OCI-LY1 (cell line): ENCODE results near the gene CA12.

Experiments used
- H2AFZ ChIP-seq: fragments of 200-600 bp; sonication (generic), shearing (Covaris generic); 2 replicates; pipeline ENCODE4 v1.6.0; 2014; ENCODE audit warnings: antibody characterized with exemption, mild to moderate bottlenecking, low read length
- H3F3A ChIP-seq: fragments of 200-600 bp; sonication (generic), shearing (Covaris generic); 2 replicates; pipeline ENCODE4 v1.6.0; 2014; ENCODE audit warnings: mild to moderate bottlenecking, antibody characterized with exemption, low read length, moderate library complexity; ENCODE audit not compliant: insufficient read depth
- H3K27ac ChIP-seq: fragments of 200-600 bp; sonication (generic); 2 replicates; pipeline ENCODE4 v1.5.1; 2014; ENCODE audit warnings: low read length, mixed run types, mild to moderate bottlenecking, low read depth; ENCODE audit not compliant: poor library complexity, severe bottlenecking
- H3K27me3 ChIP-seq: fragments of 200-600 bp; sonication (generic); 2 replicates; pipeline ENCODE4 v1.6.0; 2014; ENCODE audit warnings: antibody characterized with exemption, mild to moderate bottlenecking, low read length, moderate library complexity; ENCODE audit not compliant: insufficient read depth
- H3K36me3 ChIP-seq: fragments of 200-600 bp; sonication (generic); 2 replicates; pipeline ENCODE4 v1.6.1; 2014; ENCODE audit warnings: mild to moderate bottlenecking, antibody characterized with exemption, low read length, moderate library complexity, mixed read lengths; ENCODE audit not compliant: insufficient read depth
- H3K4me1 ChIP-seq: fragments of 200-600 bp; sonication (generic); 2 replicates; pipeline ENCODE4 v1.5.1; 2014; ENCODE audit warnings: mild to moderate bottlenecking, low read length, moderate library complexity; ENCODE audit not compliant: insufficient read depth, severe bottlenecking
- H3K4me2 ChIP-seq: fragments of 200-600 bp; sonication (generic), shearing (Covaris generic); 2 replicates; pipeline ENCODE4 v1.6.1; 2014; ENCODE audit warnings: low read length
- H3K4me3 ChIP-seq: fragments of 200-600 bp; sonication (generic); 2 replicates; pipeline ENCODE4 v1.5.1; 2014; ENCODE audit warnings: low read length, low read depth, mild to moderate bottlenecking, mixed read lengths; ENCODE audit not compliant: poor library complexity, severe bottlenecking
- H3K79me2 ChIP-seq: fragments of 200-600 bp; shearing (Covaris generic); 2 replicates; pipeline ENCODE4 v1.6.1; 2016; ENCODE audit warnings: mixed run types, low read length, mixed read lengths; ENCODE audit not compliant: insufficient read depth
- H3K9ac ChIP-seq: fragments of 200-600 bp; sonication (generic), shearing (Covaris generic); 2 replicates; pipeline ENCODE4 v1.6.1; 2014; ENCODE audit warnings: mild to moderate bottlenecking, low read length, mixed read lengths
- H3K9me2 ChIP-seq: fragments of 200-600 bp; sonication (generic), shearing (Covaris generic); 2 replicates; pipeline ENCODE4 v1.6.1; 2014; ENCODE audit warnings: low read depth, mild to moderate bottlenecking, low read length, mixed read lengths
- H3K9me3 ChIP-seq: fragments of 200-600 bp; shearing (Covaris generic); 2 replicates; pipeline ENCODE4 v1.6.1; 2014; ENCODE audit warnings: low read length, mixed read lengths
- H4K20me1 ChIP-seq: fragments of 200-600 bp; sonication (generic), shearing (Covaris generic); 2 replicates; pipeline ENCODE4 v1.6.0; 2016; ENCODE audit warnings: mild to moderate bottlenecking, low read length; ENCODE audit not compliant: insufficient read depth
- EZH2 ChIP-seq: fragments of 200-600 bp; sonication (generic), shearing (Covaris generic); IDR thresholded peaks from 2 replicates; pipeline ENCODE4 v1.8.0; 2017; ENCODE audit warnings: borderline replicate concordance, mixed run types, mild to moderate bottlenecking, antibody characterized with exemption, low read length, moderate library complexity, mixed read lengths
- TF ChIP-seq, protein P1 (sequence below): fragments of 200-600 bp; sonication (generic), shearing (Covaris generic); IDR thresholded peaks from 2 replicates; pipeline ENCODE4 v1.5.1; 2017; ENCODE audit warnings: mild to moderate bottlenecking, antibody characterized with exemption, low read length, moderate library complexity, mixed read lengths

CA12 gene

GRCh38 chr15:63295341-63295740, 86.3 kb downstream of the CA12 start:
- Histone ChIP-seq H3K9me2 (no peaks in the 10 kb centered on the region), H3K4me1 (peaks cover 7% of the 10 kb centered on the region), H3F3A (no peaks in the 10 kb centered on the region), H3K4me2 (no peak overlapping the region), H3K9ac (no peak overlapping the region), H3K27ac (no peak overlapping the region), H3K36me3 (peaks cover 6% of the 10 kb centered on the region; the same call in 1 of the 2 replicates), H4K20me1 (no peaks in the 10 kb centered on the region), H3K79me2 (no peaks in the 10 kb centered on the region), H3K27me3 (no peaks in the 10 kb centered on the region), H3K4me3 (no peak overlapping the region), H2AFZ (no peak overlapping the region), H3K9me3 (no peaks in the 10 kb centered on the region)
- no peak for TF ChIP-seq EZH2
- TF ChIP-seq, protein P1, sequence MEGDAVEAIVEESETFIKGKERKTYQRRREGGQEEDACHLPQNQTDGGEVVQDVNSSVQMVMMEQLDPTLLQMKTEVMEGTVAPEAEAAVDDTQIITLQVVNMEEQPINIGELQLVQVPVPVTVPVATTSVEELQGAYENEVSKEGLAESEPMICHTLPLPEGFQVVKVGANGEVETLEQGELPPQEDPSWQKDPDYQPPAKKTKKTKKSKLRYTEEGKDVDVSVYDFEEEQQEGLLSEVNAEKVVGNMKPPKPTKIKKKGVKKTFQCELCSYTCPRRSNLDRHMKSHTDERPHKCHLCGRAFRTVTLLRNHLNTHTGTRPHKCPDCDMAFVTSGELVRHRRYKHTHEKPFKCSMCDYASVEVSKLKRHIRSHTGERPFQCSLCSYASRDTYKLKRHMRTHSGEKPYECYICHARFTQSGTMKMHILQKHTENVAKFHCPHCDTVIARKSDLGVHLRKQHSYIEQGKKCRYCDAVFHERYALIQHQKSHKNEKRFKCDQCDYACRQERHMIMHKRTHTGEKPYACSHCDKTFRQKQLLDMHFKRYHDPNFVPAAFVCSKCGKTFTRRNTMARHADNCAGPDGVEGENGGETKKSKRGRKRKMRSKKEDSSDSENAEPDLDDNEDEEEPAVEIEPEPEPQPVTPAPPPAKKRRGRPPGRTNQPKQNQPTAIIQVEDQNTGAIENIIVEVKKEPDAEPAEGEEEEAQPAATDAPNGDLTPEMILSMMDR = no peak

DNA sequence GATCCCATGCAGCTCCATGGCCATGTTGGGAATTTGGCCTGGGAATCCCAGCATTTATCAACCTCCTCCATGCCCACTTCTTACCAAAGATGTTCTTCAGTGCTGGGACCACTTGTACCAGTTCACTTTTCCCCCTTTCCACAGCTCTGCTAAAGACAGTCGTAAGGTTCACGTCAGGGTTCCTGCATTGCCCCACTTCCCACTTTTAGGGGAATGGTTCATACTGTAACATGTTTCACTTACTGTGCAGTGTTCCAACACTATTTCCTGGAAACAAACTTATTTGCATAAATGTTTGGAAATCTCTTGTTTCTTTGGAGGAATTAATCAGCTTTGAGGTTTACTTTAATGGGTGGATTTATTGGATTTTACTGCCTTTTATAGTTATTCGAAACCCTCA, 87.3 kb downstream of the CA12 start:
- no peaks in the 10 kb centered on the region for H3K9me2 ChIP-seq
- no peaks in the 10 kb centered on the region for H3K79me2 ChIP-seq
- no peak overlapping the region for H3K9ac ChIP-seq
- no peak overlapping the region for H3K4me2 ChIP-seq
- no peak overlapping the region for H2AFZ ChIP-seq
- H3K27ac ChIP-seq = no peak overlapping the region
- H3K9me3 ChIP-seq = no peaks in the 10 kb centered on the region
- H3K36me3 ChIP-seq = peaks cover 6% of the 10 kb centered on the region; the same call in 1 of the 2 replicates
- H3K4me1 ChIP-seq = peaks cover 7% of the 10 kb centered on the region
- no peaks in the 10 kb centered on the region for H3K27me3 ChIP-seq
- H4K20me1 ChIP-seq = no peaks in the 10 kb centered on the region
- H3K4me3 ChIP-seq = no peak overlapping the region
- no peak for TF ChIP-seq EZH2
- TF ChIP-seq, protein P1 = no peak
- no peaks in the 10 kb centered on the region for H3F3A ChIP-seq

DNA sequence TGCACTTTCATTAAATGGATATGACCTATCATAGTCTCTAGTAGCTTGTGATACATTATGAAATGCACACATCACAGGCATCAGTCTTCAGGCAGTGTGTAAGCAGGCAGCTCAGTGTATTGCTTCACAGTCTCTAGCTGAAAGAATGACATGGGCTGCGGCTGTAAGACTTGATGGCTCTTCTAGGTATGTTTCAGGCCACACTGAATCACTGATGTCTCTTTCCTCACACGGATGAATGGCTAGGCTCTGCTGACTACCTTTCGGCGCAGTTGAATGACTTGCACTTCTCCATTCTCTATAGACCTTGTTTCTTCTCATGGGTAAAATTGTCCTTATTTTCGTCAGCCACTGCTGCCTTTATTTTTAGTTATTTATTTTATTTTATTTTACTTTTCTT, 88.9 kb downstream of the CA12 start:
- no peak for TF ChIP-seq EZH2
- TF ChIP-seq, protein P1 = no peak
- Histone ChIP-seq H3K27ac (no peak overlapping the region), H3K36me3 (peaks cover 6% of the 10 kb centered on the region; the same call in 1 of the 2 replicates), H3K9me2 (no peaks in the 10 kb centered on the region), H3K9me3 (no peaks in the 10 kb centered on the region), H3K4me2 (no peak overlapping the region), H4K20me1 (no peaks in the 10 kb centered on the region), H3F3A (no peaks in the 10 kb centered on the region), H3K9ac (no peak overlapping the region), H3K4me3 (no peak overlapping the region), H3K79me2 (no peaks in the 10 kb centered on the region), H3K27me3 (no peaks in the 10 kb centered on the region), H3K4me1 (peaks cover 7% of the 10 kb centered on the region), H2AFZ (no peak overlapping the region)
